Colonic mucosa (tissue), 4 donors: ENCODE results near the gene PARD6B. TPM values are rescaled to one million over a fixed set of nuclear protein-coding genes. Genes with fewer than 3 reads are reported as not detected.
"Not testable (repeated sequence)": the region's sequence is repeated elsewhere in the genome, so short reads cannot be mapped to it uniquely, and the experiment has no call there.

Experiments
- DNase-seq: peaks from one replicate; pipeline ENCODE4 v3.0.0-alpha.2; 2020
- H3K27ac ChIP-seq: fragments of 200-600 bp; one replicate; pipeline ENCODE4 v1.8.0; 2021
- H3K27me3 ChIP-seq: fragments of 200-600 bp; one replicate; pipeline ENCODE4 v1.8.0; 2021
- H3K36me3 ChIP-seq: fragments of 200-600 bp; one replicate; pipeline ENCODE4 v1.8.0; 2021
- H3K4me1 ChIP-seq: fragments of 200-600 bp; one replicate; pipeline ENCODE4 v1.8.0; 2021; ENCODE audit warnings: mild to moderate bottlenecking
- H3K4me3 ChIP-seq: fragments of 200-600 bp; one replicate; pipeline ENCODE4 v1.8.0; 2021
- H3K9ac ChIP-seq, 2 donors: one replicate each; pipeline ENCODE4 v1.7.0; 2013; ENCODE audit warnings: control low read depth in 2 of 2, low read depth in 2 of 2, low read length in 2 of 2
- H3K9me3 ChIP-seq: fragments of 200-600 bp; one replicate; pipeline ENCODE4 v1.8.0; 2021
- CTCF ChIP-seq: fragments of 200-600 bp; IDR thresholded peaks from one replicate; pipeline ENCODE4 v1.8.0; 2022; ENCODE audit warnings: antibody characterized with exemption, mild to moderate bottlenecking
- intact Hi-C: fragments of 100-400 bp; cut with DNase I; formaldehyde crosslinking; loops from one replicate; pipeline ENCODE4 v1.14.1; 2022
- total RNA-seq, 2 donors: library from RNA; stranded (reverse); fragmentation: NEBNext Ultra II Directional in 1 of 2; extraction: Animal tissue kit (Norgen Biotek cat#: 25700) in 1 of 2; gene quantifications; one replicate each; pipeline ENCODE4 v1.2.1, GENCODE V29; 2021
- donor health status: healthy.
- donor health status: DM: no; HTN: no; CAD: no.
- donor health status: DM: no; HTN: no; CAD: no.

Gene PARD6B
- total RNA-seq, 2 donors from 2014 or later, result 16.6 to 35.6 TPM

GRCh38 chr20:50789968-50790650 lies 58.7 kb downstream of the PARD6B start:
- H3K9me3 ChIP-seq, result no peaks in the 10 kb centered on the region
- TF ChIP-seq CTCF, result no peak
- H3K27me3 ChIP-seq, result no peaks in the 10 kb centered on the region
- H3K4me3 ChIP-seq, result no peak overlapping the region
- no peaks in the 10 kb centered on the region for H3K36me3 ChIP-seq
- peaks cover 7% of the 10 kb centered on the region for H3K4me1 ChIP-seq
- intact Hi-C loops, result loop anchor here (5.0 kb wide), 1 partner anchor 137 kb away; no protein-coding TSS in a partner anchor
- H3K27ac ChIP-seq, result peak overlapping the region; percentile 57
- peak; percentile 57 for DNase-seq
- H3K9ac ChIP-seq, result peak overlapping the region; percentile 45 to 54

- no peaks in the 10 kb centered on the region for H3K9me3 ChIP-seq
- H3K36me3 ChIP-seq, result no peaks in the 10 kb centered on the region
- no peaks in the 10 kb centered on the region for H3K27me3 ChIP-seq
- peak overlapping the region; percentile 57 for H3K27ac ChIP-seq
- intact Hi-C loops, result loop anchor here (5.0 kb wide), 1 partner anchor 137 kb away; no protein-coding TSS in a partner anchor
- peak; percentile 96 for DNase-seq
- TF ChIP-seq CTCF, result peak; percentile 82
- H3K9ac ChIP-seq, result peak overlapping the region; percentile 45 to 54
- H3K4me1 ChIP-seq, result peaks cover 7% of the 10 kb centered on the region
- H3K4me3 ChIP-seq, result no peak overlapping the region
Measured at GRCh38 chr20:50790651-50791277, 59.4 kb downstream of the PARD6B start.

GRCh38 chr20:50792708-50793574 lies 61.6 kb downstream of the PARD6B start:
- no peak overlapping the region for H3K9ac ChIP-seq
- no peaks in the 10 kb centered on the region for H3K9me3 ChIP-seq
- no peak for DNase-seq
- H3K36me3 ChIP-seq, result no peaks in the 10 kb centered on the region
- H3K27me3 ChIP-seq, result no peaks in the 10 kb centered on the region
- no peak for TF ChIP-seq CTCF
- H3K27ac ChIP-seq, result no peak overlapping the region
- intact Hi-C loops, result loop anchor here (5.0 kb wide), 1 partner anchor 134 kb away; no protein-coding TSS in a partner anchor
- H3K4me3 ChIP-seq, result no peak overlapping the region
- peaks cover 7% of the 10 kb centered on the region for H3K4me1 ChIP-seq

- H3K4me1 ChIP-seq, result not testable (repeated sequence)
- intact Hi-C loops, result loop anchor here (5.0 kb wide), 1 partner anchor 134 kb away; no protein-coding TSS in a partner anchor
Measured at GRCh38 chr20:50793575-50794016, 62.2 kb downstream of the PARD6B start.

More at GRCh38 chr20:50793575-50794016, 62.2 kb downstream of the PARD6B start:
- H3K27ac ChIP-seq, H3K9ac ChIP-seq, H3K9me3 ChIP-seq, H3K4me3 ChIP-seq, H3K27me3 ChIP-seq, H3K36me3 ChIP-seq: not testable (repeated sequence)
- peak; percentile 54 for DNase-seq
- TF ChIP-seq CTCF, result peak; percentile 37
